A549 (cell line): ENCODE data around the gene SORCS2. TPM values are rescaled to one million over a fixed set of nuclear protein-coding genes. Genes with fewer than 3 reads are reported as not detected.
A peak's percentile ranks its signal among the peaks of the same experiment; 100 is the strongest.

Experiments
- ATAC-seq, 2 experiments: fragments of 200-7000 bp in 1 of 2; fragments of >200 bp in 1 of 2; cut with Nextera tagmentation in 1 of 2; cut with Tn5 transposase in 1 of 2; 3 replicates each; pipeline versions ENCODE4 v1.8.0 to v1.9.1; 2018 to 2020; ENCODE audit warnings: mild to moderate bottlenecking in 1 of 2, moderate library complexity in 1 of 2
- CTCF ChIA-PET: fragments of 300-600 bp; sonication (Branson Sonifier 250); formaldehyde crosslinking; extraction: SDS; loops from one replicate; lab custom pipeline; 2021; ENCODE audit warnings: antibody characterized with exemption, inconsistent platforms; lab: Yijun Ruan, JAX
- POLR2A ChIA-PET: fragments of 350-600 bp; formaldehyde crosslinking; extraction: SDS; loops from one replicate; lab custom pipeline; 2021; ENCODE audit warnings: antibody characterized with exemption, inconsistent platforms; lab: Yijun Ruan, JAX
- DNase-seq, 2 experiments: peaks; one replicate each; pipeline versions ENCODE4 v3.0.0 to v3.0.0-alpha.2; 2011 to 2016; ENCODE audit warnings: low read depth in 1 of 2, low spot score in 1 of 2
- FAIRE-seq: peaks from 2 replicates; lab custom pipeline; 2011; peaks lifted over from hg19 to GRCh38; lab: Jason Lieb, UNC
- H3K27ac ChIP-seq, 2 experiments: fragments of >200 bp; sonication (Bioruptor Twin); formaldehyde crosslinking; 3 replicates each; pipeline ENCODE4 v1.5.1; 2016 to 2017
- H3K4me1 ChIP-seq: fragments of >200 bp; sonication (Bioruptor Twin); formaldehyde crosslinking; 3 replicates; pipeline ENCODE4 v1.6.1; 2016
- H3K4me2 ChIP-seq: fragments of >200 bp; sonication (Bioruptor Twin); formaldehyde crosslinking; 3 replicates; pipeline ENCODE4 v1.6.1; 2016
- H3K4me3 ChIP-seq: fragments of >200 bp; sonication (Bioruptor Twin); formaldehyde crosslinking; 3 replicates; pipeline ENCODE4 v1.5.1; 2016
- H3K9me3 ChIP-seq: fragments of >200 bp; sonication (Bioruptor Twin); formaldehyde crosslinking; 3 replicates; pipeline ENCODE4 v1.6.1; 2016
- BHLHE40 ChIP-seq: IDR thresholded peaks from 2 replicates; pipeline ENCODE4 v1.6.1; 2012; ENCODE audit warnings: low read depth, low read length, inconsistent platforms
- FOXS1 ChIP-seq: fragments of 250-450 bp; sonication (Bioruptor Pico); IDR thresholded peaks from 2 replicates; pipeline ENCODE4 v1.5.0; 2020; ENCODE audit warnings: mild to moderate bottlenecking, moderate library complexity
- JUN ChIP-seq, 2 experiments: fragments of >200 bp; sonication (Bioruptor Twin); formaldehyde crosslinking; IDR thresholded peaks; 2 replicates in 1 of 2; 3 replicates in 1 of 2; pipeline ENCODE4 v1.6.1; 2016 to 2017
- PHF8 ChIP-seq: fragments of 200-600 bp; sonication (generic); IDR thresholded peaks from 2 replicates; pipeline ENCODE4 v1.6.1; 2016; ENCODE audit warnings: low read depth, mild to moderate bottlenecking, antibody characterized with exemption, moderate library complexity, borderline replicate concordance
- POLR2A ChIP-seq: IDR thresholded peaks from 2 replicates; pipeline ENCODE4 v1.6.1; 2012; ENCODE audit warnings: mild to moderate bottlenecking, low read length
- ZFP36 ChIP-seq: fragments of 450-650 bp; IDR thresholded peaks from 2 replicates; pipeline ENCODE4 v1.6.1; 2014; ENCODE audit warnings: borderline replicate concordance; ENCODE audit not compliant: partially characterized antibody
- WGBS: methylation state at CpG from one replicate; pipeline ENCODE4 v1.1.6; 2017; ENCODE audit errors: missing lambda C conversion rate; 5-methylcytosine and 5-hydroxymethylcytosine counted together
- polyA plus RNA-seq, 4 experiments: library from polyadenylated mRNA; depleted of rRNA in 3 of 4; stranded (reverse); fragments of >200 nt; fragmentation: RNase III in 1 of 4; extraction: RNeasy Plus Mini Kit Qiagen cat#74134 plus additional on column Dnase treatment in 1 of 4; gene quantifications; 2 replicates in 3 of 4; 3 replicates in 1 of 4; pipeline ENCODE4 v1.2.3, GENCODE V29; 2011 to 2017
- TF ChIP-seq, protein P1 (sequence below): fragments of 150-350 bp; IDR thresholded peaks from 2 replicates; pipeline ENCODE4 v1.6.1; 2014; ENCODE audit warnings: low read depth, mild to moderate bottlenecking, low read length
- TF ChIP-seq, protein P2 (sequence below): IDR thresholded peaks from 2 replicates; pipeline ENCODE4 v1.6.1; 2012
- TF ChIP-seq, protein P3 (sequence below): fragments of 250-450 bp; sonication (Bioruptor Pico); IDR thresholded peaks from 2 replicates; pipeline ENCODE4 v1.5.0; 2020; ENCODE audit warnings: low read depth, mild to moderate bottlenecking, moderate library complexity
- TF ChIP-seq, protein P4 (sequence below): fragments of >200 bp; sonication (Bioruptor Twin); formaldehyde crosslinking; IDR thresholded peaks from 3 replicates; pipeline ENCODE4 v1.5.1; 2016
- TF ChIP-seq, protein P5 (sequence below): fragments of 200-600 bp; sonication (generic); IDR thresholded peaks from 2 replicates; pipeline ENCODE4 v1.6.1; 2016; ENCODE audit warnings: antibody characterized with exemption, mild to moderate bottlenecking, moderate library complexity

Gene SORCS2
- polyA plus RNA-seq, 2 of the 4 experiments (the other 2 are of a cell fraction): 1.4 to 4.6 TPM

DNA sequence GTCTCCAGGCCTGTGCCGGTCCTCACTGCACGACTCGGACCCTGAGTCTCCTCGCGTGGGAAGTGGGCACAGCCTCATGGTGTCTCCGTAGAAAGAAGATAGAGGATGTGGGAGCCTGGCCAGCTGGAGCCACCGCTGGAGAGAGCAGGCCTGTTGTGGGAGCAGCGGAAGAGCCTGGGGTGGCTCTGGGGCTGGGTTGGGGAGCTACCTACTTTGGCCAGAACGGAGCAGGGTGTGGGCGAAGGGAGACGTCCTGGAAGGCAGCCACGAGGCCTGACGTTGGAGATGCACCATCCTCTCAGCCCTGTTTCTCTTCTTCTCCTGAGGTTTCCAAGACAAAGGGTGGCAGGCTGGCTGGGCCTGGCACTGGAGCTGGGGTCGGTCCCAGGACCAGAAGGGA, 93.8 kb downstream of the SORCS2 start:
- Histone ChIP-seq H3K4me3 (no peak overlapping the region), H3K9me3 (no peaks in the 10 kb centered on the region), H3K4me2 (no peak overlapping the region), H3K4me1 (no peaks in the 10 kb centered on the region), H3K27ac (no peak overlapping the region)
- FAIRE-seq (no peak), DNase-seq (no peak), ATAC-seq (no peak)
- TF ChIP-seq POLR2A: no peak
- no peak for TF ChIP-seq JUN (IDR thresholded peaks at IDR 0.05)
- no peak for TF ChIP-seq ZFP36
- TF ChIP-seq PHF8: no peak
- TF ChIP-seq, protein P1, sequence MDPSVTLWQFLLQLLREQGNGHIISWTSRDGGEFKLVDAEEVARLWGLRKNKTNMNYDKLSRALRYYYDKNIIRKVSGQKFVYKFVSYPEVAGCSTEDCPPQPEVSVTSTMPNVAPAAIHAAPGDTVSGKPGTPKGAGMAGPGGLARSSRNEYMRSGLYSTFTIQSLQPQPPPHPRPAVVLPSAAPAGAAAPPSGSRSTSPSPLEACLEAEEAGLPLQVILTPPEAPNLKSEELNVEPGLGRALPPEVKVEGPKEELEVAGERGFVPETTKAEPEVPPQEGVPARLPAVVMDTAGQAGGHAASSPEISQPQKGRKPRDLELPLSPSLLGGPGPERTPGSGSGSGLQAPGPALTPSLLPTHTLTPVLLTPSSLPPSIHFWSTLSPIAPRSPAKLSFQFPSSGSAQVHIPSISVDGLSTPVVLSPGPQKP: no peak
- TF ChIP-seq BHLHE40: no peak
- TF ChIP-seq, protein P2, sequence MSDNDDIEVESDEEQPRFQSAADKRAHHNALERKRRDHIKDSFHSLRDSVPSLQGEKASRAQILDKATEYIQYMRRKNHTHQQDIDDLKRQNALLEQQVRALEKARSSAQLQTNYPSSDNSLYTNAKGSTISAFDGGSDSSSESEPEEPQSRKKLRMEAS: no peak
- TF ChIP-seq, protein P3, sequence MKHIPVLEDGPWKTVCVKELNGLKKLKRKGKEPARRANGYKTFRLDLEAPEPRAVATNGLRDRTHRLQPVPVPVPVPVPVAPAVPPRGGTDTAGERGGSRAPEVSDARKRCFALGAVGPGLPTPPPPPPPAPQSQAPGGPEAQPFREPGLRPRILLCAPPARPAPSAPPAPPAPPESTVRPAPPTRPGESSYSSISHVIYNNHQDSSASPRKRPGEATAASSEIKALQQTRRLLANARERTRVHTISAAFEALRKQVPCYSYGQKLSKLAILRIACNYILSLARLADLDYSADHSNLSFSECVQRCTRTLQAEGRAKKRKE (CRISPR knock-in tag): no peak
- TF ChIP-seq, protein P4, sequence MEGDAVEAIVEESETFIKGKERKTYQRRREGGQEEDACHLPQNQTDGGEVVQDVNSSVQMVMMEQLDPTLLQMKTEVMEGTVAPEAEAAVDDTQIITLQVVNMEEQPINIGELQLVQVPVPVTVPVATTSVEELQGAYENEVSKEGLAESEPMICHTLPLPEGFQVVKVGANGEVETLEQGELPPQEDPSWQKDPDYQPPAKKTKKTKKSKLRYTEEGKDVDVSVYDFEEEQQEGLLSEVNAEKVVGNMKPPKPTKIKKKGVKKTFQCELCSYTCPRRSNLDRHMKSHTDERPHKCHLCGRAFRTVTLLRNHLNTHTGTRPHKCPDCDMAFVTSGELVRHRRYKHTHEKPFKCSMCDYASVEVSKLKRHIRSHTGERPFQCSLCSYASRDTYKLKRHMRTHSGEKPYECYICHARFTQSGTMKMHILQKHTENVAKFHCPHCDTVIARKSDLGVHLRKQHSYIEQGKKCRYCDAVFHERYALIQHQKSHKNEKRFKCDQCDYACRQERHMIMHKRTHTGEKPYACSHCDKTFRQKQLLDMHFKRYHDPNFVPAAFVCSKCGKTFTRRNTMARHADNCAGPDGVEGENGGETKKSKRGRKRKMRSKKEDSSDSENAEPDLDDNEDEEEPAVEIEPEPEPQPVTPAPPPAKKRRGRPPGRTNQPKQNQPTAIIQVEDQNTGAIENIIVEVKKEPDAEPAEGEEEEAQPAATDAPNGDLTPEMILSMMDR: no peak
- ChIA-PET CTCF (interaction anchor here (2.0 to 4.4 kb wide), 2 partner anchors 9 to 92 kb away, joined by 5 to 24 read pairs; no protein-coding TSS in a partner anchor), POLR2A (no interaction called here)
- 81% methylated on average over 9 of the region's 14 CpGs for WGBS

DNA sequence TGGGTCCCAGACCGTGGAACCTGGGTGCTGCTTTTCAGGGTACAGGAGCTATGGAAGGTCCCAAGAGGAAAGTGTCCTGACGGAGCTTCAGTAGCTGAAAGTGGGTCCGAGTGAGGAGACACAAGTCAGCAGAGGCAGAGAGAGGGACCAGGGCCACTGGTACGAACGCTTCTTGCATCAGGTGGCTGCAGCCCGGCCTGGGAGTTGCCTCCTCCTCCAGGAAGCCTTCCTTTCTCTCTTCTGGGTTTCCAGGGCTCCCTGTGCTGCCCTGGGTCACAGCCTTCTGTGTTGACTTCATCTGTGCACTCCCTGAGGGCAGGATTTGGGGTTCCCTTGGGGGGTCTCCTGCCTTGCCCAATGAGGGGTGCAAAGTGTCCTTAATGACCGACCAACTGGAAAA, 94.5 kb downstream of the SORCS2 start:
- CTCF ChIA-PET: interaction anchor here (1.3 to 4.4 kb wide), 3 partner anchors 9 to 93 kb away, joined by 4 to 24 read pairs (median 5); no protein-coding TSS in a partner anchor
- no peak for ATAC-seq

DNA sequence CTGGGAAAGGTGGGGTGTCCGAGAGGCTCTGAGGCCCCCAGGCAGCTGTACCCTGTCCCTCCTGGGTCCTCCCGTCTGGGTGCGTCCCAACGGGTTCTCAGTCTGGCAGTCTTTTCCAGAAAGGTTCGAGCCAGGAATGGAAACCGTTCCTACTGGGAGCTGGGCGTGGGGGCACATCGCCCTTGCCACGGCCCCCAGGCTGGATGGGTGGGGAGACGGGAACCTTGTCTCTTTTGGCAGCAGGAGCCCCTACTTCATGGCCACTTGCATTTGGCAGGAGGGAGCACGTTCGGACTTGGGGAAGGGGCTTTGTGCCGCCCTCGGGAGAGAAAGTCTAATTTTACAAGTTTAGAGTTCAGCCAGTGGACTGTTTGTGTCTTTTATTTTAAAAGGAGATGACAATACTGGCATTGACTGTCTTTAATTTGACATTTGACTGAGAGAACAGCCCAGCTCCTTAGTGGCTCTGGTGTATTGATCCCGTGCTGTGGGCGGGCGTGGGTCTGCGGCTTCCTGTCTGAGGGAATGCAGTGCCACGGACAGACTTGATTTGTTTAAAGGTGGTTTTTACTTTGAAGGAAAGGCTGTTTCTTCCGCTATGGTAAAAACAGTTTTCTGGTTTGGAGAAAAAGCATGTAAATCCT, 95.1 kb downstream of the SORCS2 start:
- Histone ChIP-seq H3K4me3 (no peak overlapping the region), H3K4me2 (no peak overlapping the region), H3K27ac (no peak overlapping the region), H3K4me1 (no peaks in the 10 kb centered on the region), H3K9me3 (no peaks in the 10 kb centered on the region)
- DNase-seq: no peak
- CTCF ChIA-PET: interaction anchor here (1.3 to 4.4 kb wide), 3 partner anchors 8 to 94 kb away, joined by 4 to 24 read pairs (median 5); no protein-coding TSS in a partner anchor
- POLR2A ChIA-PET: no interaction called here
- no peak for ATAC-seq
- no peak for FAIRE-seq
- WGBS: 81% methylated on average over 12 of the region's 20 CpGs
- TF ChIP-seq FOXS1 (CRISPR knock-in tag): no peak
- TF ChIP-seq, protein P5, sequence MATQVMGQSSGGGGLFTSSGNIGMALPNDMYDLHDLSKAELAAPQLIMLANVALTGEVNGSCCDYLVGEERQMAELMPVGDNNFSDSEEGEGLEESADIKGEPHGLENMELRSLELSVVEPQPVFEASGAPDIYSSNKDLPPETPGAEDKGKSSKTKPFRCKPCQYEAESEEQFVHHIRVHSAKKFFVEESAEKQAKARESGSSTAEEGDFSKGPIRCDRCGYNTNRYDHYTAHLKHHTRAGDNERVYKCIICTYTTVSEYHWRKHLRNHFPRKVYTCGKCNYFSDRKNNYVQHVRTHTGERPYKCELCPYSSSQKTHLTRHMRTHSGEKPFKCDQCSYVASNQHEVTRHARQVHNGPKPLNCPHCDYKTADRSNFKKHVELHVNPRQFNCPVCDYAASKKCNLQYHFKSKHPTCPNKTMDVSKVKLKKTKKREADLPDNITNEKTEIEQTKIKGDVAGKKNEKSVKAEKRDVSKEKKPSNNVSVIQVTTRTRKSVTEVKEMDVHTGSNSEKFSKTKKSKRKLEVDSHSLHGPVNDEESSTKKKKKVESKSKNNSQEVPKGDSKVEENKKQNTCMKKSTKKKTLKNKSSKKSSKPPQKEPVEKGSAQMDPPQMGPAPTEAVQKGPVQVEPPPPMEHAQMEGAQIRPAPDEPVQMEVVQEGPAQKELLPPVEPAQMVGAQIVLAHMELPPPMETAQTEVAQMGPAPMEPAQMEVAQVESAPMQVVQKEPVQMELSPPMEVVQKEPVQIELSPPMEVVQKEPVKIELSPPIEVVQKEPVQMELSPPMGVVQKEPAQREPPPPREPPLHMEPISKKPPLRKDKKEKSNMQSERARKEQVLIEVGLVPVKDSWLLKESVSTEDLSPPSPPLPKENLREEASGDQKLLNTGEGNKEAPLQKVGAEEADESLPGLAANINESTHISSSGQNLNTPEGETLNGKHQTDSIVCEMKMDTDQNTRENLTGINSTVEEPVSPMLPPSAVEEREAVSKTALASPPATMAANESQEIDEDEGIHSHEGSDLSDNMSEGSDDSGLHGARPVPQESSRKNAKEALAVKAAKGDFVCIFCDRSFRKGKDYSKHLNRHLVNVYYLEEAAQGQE: no peak

More for the DNA sequence above, 94.5 kb downstream of the SORCS2 start:
- no peak for TF ChIP-seq FOXS1 (CRISPR knock-in tag)
- TF ChIP-seq ZFP36: peak; percentile 47
- Histone ChIP-seq H3K4me3 (no peak overlapping the region), H3K4me1 (no peaks in the 10 kb centered on the region), H3K4me2 (no peak overlapping the region), H3K9me3 (no peaks in the 10 kb centered on the region), H3K27ac (no peak overlapping the region)
- WGBS: 63% methylated on average over 6 of the region's 7 CpGs
- DNase-seq (no peak), FAIRE-seq (no peak)
- POLR2A ChIA-PET: no interaction called here
